AG04450 (cell line): ENCODE data around the gene TCEA2. TPM values are rescaled to one million over a fixed set of nuclear protein-coding genes. Genes with fewer than 3 reads are reported as not detected.

Source experiments
- CTCF ChIA-PET: fragments of 300-600, 350-600 bp; formaldehyde crosslinking; extraction: SDS; loops from one replicate; lab custom pipeline; 2022; ENCODE audit warnings: antibody characterized with exemption, inconsistent platforms; lab: Charles Lee
- POLR2A ChIA-PET: fragments of 350-600 bp; formaldehyde crosslinking; extraction: SDS; loops from one replicate; lab custom pipeline; 2021; ENCODE audit warnings: antibody characterized with exemption, inconsistent platforms; lab: Yijun Ruan, JAX
- DNase-seq: peaks from one replicate; pipeline ENCODE4 v3.0.0-alpha.2; 2011; ENCODE audit warnings: low read depth, low spot score
- H3K27ac ChIP-seq: one replicate; pipeline ENCODE4 v1.5.1; 2012; ENCODE audit warnings: low read depth, low read length, control low read depth
- H3K27me3 ChIP-seq: one replicate; pipeline ENCODE4 v1.6.0; 2012; ENCODE audit warnings: low read length; ENCODE audit not compliant: control insufficient read depth, insufficient read depth
- H3K4me3 ChIP-seq: 2 replicates; pipeline ENCODE4 v1.5.1; 2011; ENCODE audit warnings: mild to moderate bottlenecking, low read depth, low read length, control low read depth
- H3K9me3 ChIP-seq: 2 replicates; pipeline ENCODE4 v1.5.1; 2012; ENCODE audit warnings: low read length; ENCODE audit not compliant: control insufficient read depth, insufficient read depth
- CTCF ChIP-seq: IDR thresholded peaks from 2 replicates; pipeline ENCODE4 v1.5.1; 2011; ENCODE audit warnings: low read depth, low read length, control low read depth, inconsistent platforms
- polyA plus RNA-seq: library from polyadenylated mRNA; depleted of rRNA; stranded (reverse); fragments of >200 nt; gene quantifications from 2 replicates; pipeline ENCODE4 v1.2.3, GENCODE V29; 2011

Gene TCEA2
- polyA plus RNA-seq, 1 experiment: 12.8 TPM

- Histone ChIP-seq H3K4me3 (no peak overlapping the region), H3K9me3 (peaks cover 4% of the 10 kb centered on the region; the same call in 1 of the 2 replicates), H3K27me3 (peaks cover 34% of the 10 kb centered on the region), H3K27ac (no peak overlapping the region)
- DNase-seq: no peak
- POLR2A ChIA-PET: no interaction called here
- TF ChIP-seq CTCF: no peak
- CTCF ChIA-PET: no interaction called here
Measured at GRCh38 chr20:64107736-64108457, 44.9 kb downstream of the TCEA2 start.

DNA sequence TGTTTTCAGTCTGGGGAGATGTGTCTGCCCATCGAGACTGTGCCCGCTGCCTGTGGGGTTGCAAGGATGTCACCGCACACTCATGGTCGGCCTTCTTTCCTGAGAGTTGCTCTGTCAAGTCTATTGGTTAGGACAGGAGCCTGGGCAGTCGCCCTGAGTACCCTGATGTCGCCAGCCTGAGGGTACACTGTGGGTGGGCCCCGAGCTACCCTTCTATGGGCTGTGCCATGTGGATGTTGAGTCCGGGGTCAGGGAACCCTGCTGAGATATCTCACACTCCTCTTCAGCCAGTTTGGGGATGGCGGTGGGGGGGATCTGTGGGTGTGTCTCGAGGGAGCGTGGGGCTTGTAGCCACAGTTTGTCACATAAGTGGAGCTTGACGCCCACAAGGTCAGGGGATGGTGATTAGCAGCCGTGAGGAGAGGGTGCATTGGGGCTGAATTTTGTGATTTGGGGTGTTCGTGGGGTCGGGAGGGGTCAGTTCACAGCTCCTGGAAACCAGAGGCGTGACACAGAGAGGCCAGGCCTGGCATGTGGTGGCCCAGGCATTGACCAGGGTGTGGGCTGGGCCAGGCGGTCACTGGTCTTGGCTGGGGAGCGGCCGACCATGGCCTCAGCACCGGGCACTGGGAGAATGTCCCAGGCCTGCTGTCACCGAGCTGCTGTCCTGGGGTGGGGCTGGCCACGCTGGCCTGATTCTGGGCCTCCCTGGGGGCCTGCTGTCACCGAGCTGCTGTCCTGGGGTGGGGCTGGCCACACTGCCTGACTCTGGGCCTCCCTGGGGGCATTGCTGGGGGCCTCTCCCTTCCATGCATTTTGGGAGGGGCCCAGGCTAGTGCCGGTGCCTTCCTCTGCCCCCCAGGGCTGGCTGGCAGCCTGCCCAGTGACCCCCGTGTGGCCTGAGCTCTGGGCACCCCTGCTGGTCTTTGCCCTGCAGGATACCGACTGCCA lies 46.0 kb downstream of the TCEA2 start:
- Histone ChIP-seq H3K9me3 (peaks cover 4% of the 10 kb centered on the region; the same call in 1 of the 2 replicates), H3K4me3 (no peak overlapping the region), H3K27ac (no peak overlapping the region), H3K27me3 (peaks cover 24% of the 10 kb centered on the region)
- TF ChIP-seq CTCF: no peak
- ChIA-PET CTCF (interaction anchor here (2.0 kb wide), 1 partner anchor 12 kb away, joined by 8 read pairs; no protein-coding TSS in a partner anchor), POLR2A (no interaction called here)
- DNase-seq: no peak

DNA sequence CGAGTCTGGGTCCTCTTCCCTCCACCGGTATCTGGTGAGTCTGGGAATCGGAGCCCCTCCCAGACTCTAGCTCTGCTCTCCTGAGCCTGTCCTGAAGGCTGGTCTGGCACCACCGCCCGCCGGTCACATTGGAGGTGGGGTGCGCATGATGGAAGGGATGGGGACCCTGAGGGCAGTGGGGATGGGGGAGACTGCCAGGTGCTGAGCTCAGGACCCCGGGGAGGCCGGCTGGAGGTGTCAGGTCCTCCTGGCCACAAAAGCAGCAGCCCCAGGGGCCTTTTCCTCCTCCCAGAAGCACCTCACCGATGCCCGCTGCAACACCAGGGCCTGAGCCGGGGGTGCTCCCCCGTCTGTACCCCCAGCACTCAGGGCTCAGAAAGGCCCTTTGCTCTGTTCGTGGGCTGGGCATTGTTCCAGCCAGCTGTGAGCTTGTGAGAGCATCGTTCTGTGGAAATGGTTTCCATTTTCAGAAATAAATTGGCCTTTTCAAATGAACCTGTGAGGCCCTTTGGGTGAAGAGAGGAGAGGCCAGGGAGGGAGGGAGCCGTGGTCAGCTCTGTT lies 46.9 kb downstream of the TCEA2 start:
- TF ChIP-seq CTCF: no peak
- ChIA-PET CTCF (interaction anchor here (2.0 kb wide), 1 partner anchor 11 kb away, joined by 8 read pairs; no protein-coding TSS in a partner anchor), POLR2A (no interaction called here)

GRCh38 chr20:64110411-64111068 lies 47.5 kb downstream of the TCEA2 start:
- no peak overlapping the region for H3K27ac ChIP-seq
- no peak for DNase-seq
- ChIA-PET CTCF (interaction anchor here (2.0 kb wide), 1 partner anchor 11 kb away, joined by 8 read pairs; no protein-coding TSS in a partner anchor), POLR2A (no interaction called here)
- peaks cover 4% of the 10 kb centered on the region; the same call in 1 of the 2 replicates for H3K9me3 ChIP-seq
- TF ChIP-seq CTCF: no peak
- H3K4me3 ChIP-seq: no peak overlapping the region
- peaks cover 23% of the 10 kb centered on the region for H3K27me3 ChIP-seq

More for the DNA sequence above, 46.9 kb downstream of the TCEA2 start:
- no peak for DNase-seq
- peaks cover 24% of the 10 kb centered on the region for H3K27me3 ChIP-seq
- H3K9me3 ChIP-seq: peaks cover 4% of the 10 kb centered on the region; the same call in 1 of the 2 replicates
- H3K4me3 ChIP-seq: no peak overlapping the region
- no peak overlapping the region for H3K27ac ChIP-seq
